HepG2 (cell line): Measurements from ENCODE around the gene DNAJB12.

Source experiments
- BHLHE40 ChIP-seq: IDR thresholded peaks from 2 replicates; pipeline ENCODE4 v1.6.1; 2011; ENCODE audit warnings: low read length, improper control_type of control experiment
- CTCF ChIP-seq: sonication (generic); formaldehyde crosslinking; IDR thresholded peaks from 2 replicates; pipeline ENCODE4 v1.5.0; 2020; ENCODE audit warnings: mild to moderate bottlenecking, missing genetic modification reagents, moderate library complexity
- FOSL1 ChIP-seq: sonication (generic); formaldehyde crosslinking; IDR thresholded peaks from 2 replicates; pipeline ENCODE4 v1.9.0; 2021; ENCODE audit warnings: missing genetic modification reagents, borderline replicate concordance
- HMG20B ChIP-seq: conservative IDR thresholded peaks from 2 replicates; pipeline ENCODE4 v1.6.1; 2016; ENCODE audit warnings: missing genetic modification reagents, missing compliant biosample characterization
- MTA1 ChIP-seq: sonication (generic); formaldehyde crosslinking; IDR thresholded peaks from 2 replicates; pipeline ENCODE4 v1.4.0; 2020; ENCODE audit warnings: missing genetic modification reagents, mild to moderate bottlenecking, borderline replicate concordance
- POLR2A ChIP-seq, 2 experiments: IDR thresholded peaks; 2 replicates each; pipeline ENCODE4 v1.6.1; 2011; ENCODE audit warnings: low read depth in 2 of 2, low read length in 2 of 2, mild to moderate bottlenecking in 1 of 2, moderate library complexity in 1 of 2; ENCODE audit not compliant: insufficient read depth in 1 of 2
- POLR2AphosphoS5 ChIP-seq: IDR thresholded peaks from 2 replicates; pipeline ENCODE4 v1.6.1; 2012; ENCODE audit warnings: low read depth, low read length
- TAF1 ChIP-seq: sonication (generic); formaldehyde crosslinking; IDR thresholded peaks from 2 replicates; pipeline ENCODE4 v1.4.0; 2020; ENCODE audit warnings: missing genetic modification reagents
- THRA ChIP-seq: sonication (generic); formaldehyde crosslinking; IDR thresholded peaks from 2 replicates; pipeline ENCODE4 v1.4.0; 2020; ENCODE audit warnings: missing genetic modification reagents, borderline replicate concordance
- ZBTB38 ChIP-seq: sonication (generic); formaldehyde crosslinking; IDR thresholded peaks from 2 replicates; pipeline ENCODE4 v1.5.1; 2020; ENCODE audit warnings: mild to moderate bottlenecking, missing genetic modification reagents
- ZNF10 ChIP-seq: sonication (generic); formaldehyde crosslinking; IDR thresholded peaks from 2 replicates; pipeline ENCODE4 v1.4.0; 2020; ENCODE audit warnings: mild to moderate bottlenecking, low read depth, missing genetic modification reagents, borderline replicate concordance
- ZNF383 ChIP-seq: sonication (generic); formaldehyde crosslinking; IDR thresholded peaks from 2 replicates; pipeline ENCODE4 v1.4.0; 2020; ENCODE audit warnings: missing genetic modification reagents, mild to moderate bottlenecking, borderline replicate concordance
- ZNF644 ChIP-seq: IDR thresholded peaks from 2 replicates; pipeline ENCODE4 v1.6.1; 2016; ENCODE audit warnings: low read depth
- TF ChIP-seq, protein P1 (sequence below): sonication (generic); formaldehyde crosslinking; IDR thresholded peaks from 2 replicates; pipeline ENCODE4 v1.5.1; 2020; ENCODE audit warnings: missing genetic modification reagents, mild to moderate bottlenecking, borderline replicate concordance

DNA sequence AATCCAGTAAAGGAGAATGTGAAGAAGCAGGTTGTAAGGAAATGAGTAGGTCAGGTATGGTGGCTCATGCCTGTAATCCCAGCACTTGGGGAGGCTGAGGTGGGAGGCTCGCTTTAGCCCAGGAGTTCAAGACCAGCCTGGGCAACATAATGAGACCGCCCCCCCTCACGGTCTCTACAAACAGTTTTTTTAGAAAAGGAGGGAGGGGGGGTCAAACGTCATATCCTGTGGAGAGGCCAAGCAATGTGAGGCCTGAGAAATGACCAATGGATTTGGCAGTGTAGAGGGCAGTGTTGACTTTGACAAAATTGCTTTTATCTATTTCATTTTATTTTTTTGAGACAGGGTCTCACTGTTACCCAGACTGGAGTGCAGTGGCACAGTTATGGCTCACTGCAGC is 2.3 kb upstream of the DNAJB12 start:
- TF ChIP-seq FOSL1 (CRISPR knock-in tag) (no peak), ZNF644 (CRISPR knock-in tag) (no peak), POLR2A (IDR thresholded peaks at IDR 0.05; ENCODE audit: insufficient read depth in 1 of 2, low read depth in 2 of 2, low read length in 2 of 2) (no peak), MTA1 (CRISPR knock-in tag) (no peak), POLR2AphosphoS5 (no peak), ZNF383 (CRISPR knock-in tag) (no peak), BHLHE40 (no peak), TAF1 (no peak), CTCF (CRISPR knock-in tag) (no peak), THRA (CRISPR knock-in tag) (no peak), HMG20B (CRISPR knock-in tag) (no peak), ZBTB38 (no peak), ZNF10 (no peak)
- TF ChIP-seq, protein P1, sequence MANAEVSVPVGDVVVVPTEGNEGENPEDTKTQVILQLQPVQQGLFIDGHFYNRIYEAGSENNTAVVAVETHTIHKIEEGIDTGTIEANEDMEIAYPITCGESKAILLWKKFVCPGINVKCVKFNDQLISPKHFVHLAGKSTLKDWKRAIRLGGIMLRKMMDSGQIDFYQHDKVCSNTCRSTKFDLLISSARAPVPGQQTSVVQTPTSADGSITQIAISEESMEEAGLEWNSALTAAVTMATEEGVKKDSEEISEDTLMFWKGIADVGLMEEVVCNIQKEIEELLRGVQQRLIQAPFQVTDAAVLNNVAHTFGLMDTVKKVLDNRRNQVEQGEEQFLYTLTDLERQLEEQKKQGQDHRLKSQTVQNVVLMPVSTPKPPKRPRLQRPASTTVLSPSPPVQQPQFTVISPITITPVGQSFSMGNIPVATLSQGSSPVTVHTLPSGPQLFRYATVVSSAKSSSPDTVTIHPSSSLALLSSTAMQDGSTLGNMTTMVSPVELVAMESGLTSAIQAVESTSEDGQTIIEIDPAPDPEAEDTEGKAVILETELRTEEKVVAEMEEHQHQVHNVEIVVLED, result no peak
